ENCODE measurements around the gene RBM17.
"Not testable (repeated sequence)": the region's sequence is repeated elsewhere in the genome, so short reads cannot be mapped to it uniquely, and the experiment has no call there.

RBM17 gene

DNA sequence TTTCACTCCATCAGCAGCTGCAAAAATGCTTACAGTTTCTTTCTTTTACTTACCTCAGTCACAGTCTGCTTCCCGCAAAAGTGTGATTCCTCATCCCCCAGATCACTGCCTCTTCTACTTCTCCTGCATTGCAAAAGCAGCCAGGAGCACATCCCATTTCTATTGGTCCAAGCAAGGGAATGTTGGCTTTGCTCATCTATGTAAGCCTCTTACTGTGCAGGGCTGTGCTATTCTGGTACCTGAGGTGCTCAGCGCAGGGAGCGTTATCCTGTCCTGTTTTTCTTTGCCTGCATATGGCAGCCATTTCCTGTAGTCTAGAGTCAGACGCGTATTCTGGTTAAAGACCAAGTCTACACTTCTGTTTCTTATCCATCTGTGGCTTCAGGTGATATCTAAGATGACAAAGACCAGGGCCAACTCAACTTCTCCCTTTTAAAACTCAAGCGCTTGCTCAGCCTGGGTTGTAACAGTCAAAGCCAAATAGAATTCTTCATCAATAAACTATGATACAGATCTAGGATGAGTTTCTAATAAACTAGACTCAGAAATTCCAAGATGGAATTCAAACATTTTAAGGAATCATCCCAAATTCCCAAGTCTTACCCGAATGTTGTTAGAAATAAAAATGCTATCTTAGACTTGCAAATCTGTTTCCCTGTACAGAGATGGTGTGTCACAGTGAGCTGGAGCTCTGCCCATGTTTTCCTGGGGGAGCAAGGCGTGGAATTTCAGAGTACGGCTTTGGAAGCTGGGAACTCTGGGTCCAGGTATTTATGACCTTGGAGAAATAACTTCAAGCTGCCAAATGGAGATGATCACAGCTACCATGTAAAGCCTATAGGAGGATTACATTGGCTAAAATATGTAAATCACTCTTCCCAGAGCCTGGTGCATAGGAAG is 6.1 kb upstream of the RBM17 start:
- no peak for DNase-seq

DNA sequence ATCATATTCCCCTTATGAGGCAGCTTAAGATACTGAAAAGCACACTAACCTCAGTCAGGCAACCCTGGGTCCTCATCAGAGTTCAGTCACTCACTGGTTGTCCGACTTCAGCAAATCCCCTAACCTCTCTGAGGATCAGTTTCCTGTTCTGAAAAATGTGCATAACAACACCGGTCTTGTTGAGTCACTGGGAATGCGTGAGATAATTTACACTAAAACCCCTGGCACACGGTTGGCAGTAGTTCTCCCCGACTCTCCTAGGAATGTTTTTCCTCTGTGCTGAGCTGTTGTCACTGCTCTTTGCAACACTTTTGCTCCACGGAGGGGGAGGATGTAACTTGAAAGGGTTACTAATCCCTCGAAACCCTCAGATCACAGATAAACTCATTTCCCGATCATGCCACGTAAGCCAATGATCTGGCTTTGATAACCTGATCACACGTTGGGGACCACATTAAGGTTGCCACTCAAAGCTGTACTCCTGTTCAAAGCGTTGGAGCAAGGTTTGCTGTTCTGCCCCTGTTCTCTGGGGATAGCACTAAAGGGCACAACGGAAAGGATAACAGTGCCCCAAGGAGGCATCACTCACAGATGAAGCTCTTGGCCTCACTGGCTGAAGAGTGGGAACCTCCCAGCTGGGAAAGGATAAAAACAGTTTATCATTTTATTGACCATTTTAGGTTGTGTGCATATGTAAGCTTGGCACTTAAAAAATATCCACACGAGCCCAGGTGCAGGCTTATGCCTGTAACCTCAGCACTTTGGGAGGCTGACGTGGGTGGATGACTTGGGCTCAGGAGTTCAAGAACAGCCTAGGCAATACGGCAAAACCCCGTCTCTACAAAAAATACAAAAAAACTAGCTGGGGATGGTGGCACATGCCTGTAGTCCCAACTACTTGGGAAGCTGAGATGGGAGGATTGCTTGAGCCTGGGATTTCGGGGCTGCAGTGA is 5.0 kb upstream of the RBM17 start:
- peak; percentile 68 for DNase-seq

DNA sequence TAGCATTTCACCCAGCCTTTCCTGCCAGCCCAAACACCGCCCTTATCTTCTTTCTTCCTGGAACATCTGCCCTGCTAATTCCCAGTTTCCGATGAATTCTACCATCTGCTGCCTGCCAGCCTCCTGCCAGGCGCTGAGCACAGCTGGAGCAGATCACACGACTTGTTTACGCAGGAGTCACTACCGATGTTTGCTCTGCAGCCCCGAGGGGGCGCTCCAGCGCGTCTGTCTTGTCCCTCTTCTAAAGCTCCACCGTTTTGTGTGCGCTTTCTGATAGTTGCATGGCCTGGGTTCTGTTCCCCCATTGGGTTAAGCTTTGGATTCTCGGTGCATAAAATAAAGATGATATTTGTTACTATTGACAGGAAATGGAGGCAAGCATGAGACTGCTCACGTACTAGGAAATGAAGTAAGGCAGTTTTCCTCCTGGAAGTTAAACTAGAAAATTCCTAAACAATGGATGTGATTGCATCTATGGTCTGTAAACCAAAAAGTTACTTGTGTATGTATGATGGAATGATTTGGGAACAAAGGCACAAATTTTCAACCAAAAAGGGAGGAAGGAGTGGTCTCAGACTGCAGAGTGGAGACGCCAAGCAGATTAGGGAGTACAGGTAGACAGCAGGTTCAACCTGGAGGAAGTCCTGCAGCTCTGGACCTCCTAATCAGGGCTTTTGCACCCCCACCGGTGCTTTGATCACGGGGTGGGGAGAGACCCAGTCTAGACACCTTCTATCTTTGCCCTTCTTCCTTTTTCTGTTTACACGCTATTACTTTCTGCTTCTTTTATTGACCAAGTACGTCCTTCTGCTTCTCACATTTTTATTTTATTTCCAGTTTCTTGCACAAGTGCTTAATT is 2.2 kb upstream of the RBM17 start:
- DNase-seq = peak; percentile 88

DNA sequence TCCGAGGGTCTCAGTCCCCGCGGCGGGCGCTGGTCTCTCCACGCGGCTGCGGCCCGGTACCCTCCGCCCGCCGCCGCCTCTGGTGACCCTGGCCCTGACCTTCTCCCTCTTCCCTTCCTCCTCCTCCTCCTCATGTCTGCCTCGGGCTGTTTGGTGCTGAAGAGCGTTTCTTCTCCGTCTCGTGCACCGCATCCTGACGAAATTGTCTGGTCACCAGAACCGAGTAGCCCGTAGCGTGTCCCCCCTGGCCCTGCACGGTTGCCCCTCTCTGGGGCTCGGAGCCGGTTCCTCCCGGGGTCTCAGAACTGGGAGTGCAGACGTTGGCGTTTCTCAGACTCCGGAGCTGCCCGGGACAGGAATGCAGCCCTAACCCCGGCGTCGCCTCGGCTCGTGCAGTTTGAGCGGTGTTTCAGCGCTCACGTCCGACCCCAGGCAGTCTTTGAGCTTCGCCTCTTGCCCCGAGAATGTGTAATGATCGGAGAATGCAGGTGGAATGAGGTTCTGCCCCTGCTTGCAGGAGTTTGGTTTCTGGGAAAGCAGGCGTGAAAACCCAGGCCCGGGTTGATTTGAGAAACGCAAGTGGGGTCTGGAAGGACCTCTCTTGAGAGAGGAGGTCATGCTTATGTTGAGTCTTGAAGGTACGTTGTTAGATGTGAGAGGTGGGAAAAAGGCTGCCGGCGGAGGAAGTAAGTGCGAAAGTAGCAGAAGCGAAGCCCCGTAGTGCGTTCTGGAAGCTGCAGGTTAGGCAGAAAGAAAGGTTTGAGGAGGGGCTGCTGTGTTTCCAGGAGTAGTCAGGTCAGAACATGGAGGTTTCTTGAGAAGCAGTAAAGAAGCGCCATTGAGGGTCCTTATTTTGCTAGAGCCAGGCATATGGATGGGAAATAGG is 743 bp downstream of the RBM17 start:
- DNase-seq = no peak

DNA sequence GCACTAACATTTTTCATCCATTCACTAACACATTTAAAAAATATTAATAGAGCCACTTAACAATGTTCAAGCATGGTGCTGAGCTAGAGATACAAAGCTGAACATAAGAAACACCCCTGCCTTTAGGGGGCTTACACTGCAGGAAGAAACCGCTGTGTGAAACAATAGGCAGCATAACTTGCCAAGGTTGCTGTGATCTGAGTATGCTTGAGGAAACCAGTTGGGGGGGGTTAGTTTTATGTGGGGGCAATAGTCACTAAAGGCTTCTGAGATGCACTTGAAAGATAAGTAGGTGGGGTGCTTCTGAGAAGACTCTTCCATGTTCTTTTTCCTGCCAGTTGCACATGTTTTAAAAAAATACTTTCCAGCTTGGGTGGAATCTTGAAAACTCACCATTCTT is 2.8 kb downstream of the RBM17 start:
- no peak for DNase-seq

DNA sequence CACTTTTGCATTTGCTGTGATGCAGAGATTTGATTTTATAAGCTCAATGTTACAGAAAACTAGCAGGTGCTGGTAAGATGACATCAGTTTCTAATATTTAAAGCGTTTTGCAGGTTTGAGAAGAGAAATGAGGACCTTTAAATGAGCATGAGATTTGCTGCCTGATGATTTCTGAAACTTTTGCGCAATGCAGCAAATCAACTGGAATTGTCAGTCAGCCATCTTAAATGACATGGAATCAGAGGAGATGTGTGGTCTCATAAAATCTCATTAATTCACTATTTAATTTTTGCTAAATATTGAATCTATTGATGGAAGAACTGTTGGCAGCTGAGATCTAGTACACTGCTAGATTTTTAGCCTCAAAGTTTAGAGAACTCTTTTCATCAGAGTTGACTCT is 3.9 kb downstream of the RBM17 start:
- no peak for DNase-seq

DNA sequence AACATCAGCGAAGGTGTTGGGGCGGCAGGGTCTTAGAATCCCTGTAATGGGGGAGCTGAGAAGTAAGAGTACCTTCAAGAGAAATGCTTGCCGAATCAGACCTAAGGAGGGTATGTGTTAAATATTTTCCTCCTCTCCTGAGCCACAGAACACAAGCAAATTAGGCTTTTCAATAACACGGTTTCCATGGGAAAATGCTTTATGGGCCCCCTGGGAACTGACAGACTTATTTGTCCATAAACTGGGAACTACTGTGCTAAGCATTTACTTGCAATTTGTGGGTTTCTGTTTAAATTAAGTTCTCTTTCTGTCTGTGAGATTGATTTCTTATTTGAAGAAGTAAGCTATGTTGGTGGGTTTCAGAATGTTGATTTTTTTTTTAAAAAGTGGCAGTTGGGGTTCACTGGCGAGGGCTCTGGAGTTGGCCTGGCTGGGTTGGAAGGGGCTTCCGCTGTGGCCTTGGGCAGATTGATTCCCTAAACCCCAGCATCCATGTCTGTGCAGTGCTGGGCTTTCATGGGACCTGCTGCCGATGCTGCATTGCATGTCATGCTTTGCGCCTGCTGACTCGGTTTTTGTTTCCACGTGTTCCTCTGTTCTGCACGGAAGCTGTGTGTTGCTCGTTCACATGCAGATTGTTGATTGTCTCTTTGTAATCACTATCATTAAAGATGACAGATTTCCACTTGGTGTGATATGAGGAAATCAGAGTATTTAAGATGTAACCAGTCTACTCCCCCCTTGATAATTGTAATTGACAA is 7.2 kb downstream of the RBM17 start:
- no peak for DNase-seq

DNA sequence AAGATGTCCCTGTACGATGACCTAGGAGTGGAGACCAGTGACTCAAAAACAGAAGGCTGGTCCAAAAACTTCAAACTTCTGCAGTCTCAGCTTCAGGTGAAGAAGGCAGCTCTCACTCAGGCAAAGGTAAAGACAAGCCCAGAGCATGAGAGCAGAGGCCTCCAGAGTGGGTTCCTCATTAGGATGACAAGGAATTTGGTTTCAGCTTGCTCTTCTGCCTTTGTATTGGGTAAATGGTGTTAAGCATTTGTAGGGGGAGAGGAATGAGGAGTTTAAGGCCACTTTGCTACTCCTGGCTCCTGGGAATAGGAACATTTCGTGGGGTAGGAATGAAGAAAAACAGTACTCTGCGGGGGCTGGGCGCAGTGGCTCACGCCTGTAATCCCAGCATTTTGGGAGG is 8.2 kb downstream of the RBM17 start:
- no peak for DNase-seq

DNA sequence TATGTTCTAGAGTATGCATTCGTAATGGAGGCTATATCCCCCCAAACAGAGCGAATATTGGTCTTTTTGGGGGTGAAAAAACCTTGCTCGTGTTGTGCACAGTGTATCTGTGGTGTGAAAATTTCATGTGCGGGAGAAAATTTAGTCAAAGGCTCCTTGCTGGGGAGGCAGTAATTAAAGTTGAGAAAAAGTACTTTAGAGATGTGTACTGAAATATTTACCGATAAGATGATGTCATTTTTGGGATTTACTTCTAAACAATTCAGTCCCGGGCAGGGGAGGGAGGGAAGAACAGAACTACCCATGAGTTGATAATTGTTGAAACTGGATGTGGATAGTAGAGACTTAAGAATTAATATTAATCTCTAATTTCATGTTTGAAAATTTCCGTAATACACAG is 9.3 kb downstream of the RBM17 start:
- DNase-seq = no peak

DNA sequence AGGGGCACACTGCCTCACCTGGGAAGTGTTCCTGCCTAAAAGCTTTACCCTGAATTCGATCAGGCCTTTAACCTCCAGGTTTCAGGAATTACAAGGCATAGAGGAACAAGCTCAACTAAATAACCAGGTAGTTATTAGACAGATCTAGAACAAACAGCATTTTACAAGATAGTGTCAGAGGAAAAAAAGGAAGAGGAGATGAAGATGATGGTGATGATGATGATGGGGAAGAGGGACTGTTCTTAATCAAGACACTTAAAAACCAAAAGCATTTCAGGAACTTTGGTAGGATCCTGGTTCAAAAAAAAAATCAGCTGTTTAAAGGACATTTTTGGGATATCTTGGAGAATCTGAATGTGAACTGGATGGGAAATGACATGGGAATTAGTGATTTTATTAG is 11.5 kb downstream of the RBM17 start:
- no peak for DNase-seq

DNA sequence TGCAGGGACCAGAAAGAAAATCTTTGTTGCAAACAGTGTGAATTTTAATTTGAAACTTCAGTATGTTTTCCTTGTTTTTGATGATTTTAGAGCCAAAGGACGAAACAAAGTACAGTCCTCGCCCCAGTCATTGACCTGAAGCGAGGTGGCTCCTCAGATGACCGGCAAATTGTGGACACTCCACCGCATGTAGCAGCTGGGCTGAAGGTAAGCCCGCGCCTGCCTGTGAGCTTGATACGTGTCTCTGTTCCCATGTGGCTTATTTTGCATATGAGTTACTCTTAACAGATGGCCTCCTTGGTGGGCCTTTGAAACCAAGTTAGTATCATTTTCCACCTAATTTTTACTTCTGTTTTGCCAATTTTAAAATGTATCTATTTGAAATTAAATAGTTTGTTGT is 12.3 kb downstream of the RBM17 start:
- DNase-seq = no peak

DNA sequence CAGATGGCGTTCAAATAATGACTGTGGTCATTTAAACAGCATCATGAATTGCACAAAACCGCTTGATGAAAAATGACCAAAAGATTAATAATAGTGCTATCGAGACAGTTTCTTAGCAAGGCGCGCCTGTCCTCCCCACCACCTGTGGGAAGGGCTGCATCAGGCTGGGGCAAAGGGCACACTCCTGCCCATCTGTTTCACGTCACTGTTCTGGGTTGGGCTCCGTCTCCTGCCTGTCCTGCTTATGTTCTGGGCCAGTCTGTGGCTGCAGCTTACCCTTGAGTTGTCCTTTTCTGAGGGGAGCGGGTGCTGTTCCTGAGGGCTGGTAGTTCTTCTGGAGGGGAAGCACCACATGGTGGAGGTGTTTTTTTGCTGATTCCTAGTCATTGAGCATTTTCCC is 13.3 kb downstream of the RBM17 start:
- no peak for DNase-seq

DNA sequence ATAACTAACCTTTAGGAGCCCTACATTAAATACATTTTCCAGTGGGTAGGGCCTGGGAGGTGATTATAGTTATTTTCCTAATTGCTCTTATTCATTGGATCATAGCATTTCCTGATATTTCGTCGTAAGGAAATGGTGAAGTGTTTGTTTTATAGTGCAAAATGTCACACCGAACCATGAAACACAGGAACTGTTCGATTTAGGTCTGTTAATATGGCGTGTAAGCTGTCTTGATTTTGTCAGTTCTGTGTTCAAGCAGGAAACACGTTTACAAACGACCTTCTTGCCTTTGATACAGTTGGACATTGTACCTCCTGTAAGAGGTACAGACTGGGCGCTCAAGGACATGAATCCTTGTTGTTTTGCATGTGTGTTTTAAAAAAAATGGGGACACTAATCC is 14.8 kb downstream of the RBM17 start:
- DNase-seq = no peak

DNA sequence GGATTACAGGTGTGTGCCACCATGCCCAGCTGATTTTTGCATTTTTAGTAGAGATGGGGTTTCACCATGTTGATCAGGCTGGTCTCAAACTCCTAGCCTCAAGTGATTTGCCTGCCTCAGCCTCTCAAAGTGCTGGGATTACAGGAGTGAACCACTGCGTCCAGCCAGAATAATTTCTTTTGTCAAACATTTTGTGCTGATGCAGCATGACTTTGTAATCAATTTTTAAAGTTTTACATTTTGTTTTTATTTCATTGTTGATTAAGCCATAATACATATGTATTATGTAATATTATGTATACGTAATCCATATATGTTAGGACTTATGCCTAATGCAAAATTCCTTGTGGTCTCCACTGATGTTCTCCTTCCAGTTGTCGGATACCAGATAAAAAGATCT is 18.8 kb downstream of the RBM17 start:
- DNase-seq = not testable (repeated sequence)

DNA sequence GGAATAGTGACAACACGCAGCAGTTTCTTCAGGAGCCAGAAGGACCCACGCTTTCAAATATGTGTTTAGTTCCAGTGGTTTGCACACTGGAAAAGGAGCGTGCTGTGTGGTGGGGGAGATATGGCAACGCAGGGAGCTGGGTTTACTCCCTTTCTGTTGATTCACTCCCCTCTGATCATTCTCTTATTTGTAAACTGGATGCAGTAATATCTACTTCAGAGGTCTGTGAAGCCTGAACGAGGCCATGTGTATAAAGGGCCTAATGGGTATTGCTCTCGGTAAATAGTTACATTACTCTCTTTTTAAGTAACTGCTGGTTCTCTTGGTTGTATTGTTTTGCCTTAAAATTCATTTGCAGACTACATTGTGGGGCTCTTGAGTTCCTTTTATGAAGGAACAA is 19.2 kb downstream of the RBM17 start:
- DNase-seq = no peak

DNA sequence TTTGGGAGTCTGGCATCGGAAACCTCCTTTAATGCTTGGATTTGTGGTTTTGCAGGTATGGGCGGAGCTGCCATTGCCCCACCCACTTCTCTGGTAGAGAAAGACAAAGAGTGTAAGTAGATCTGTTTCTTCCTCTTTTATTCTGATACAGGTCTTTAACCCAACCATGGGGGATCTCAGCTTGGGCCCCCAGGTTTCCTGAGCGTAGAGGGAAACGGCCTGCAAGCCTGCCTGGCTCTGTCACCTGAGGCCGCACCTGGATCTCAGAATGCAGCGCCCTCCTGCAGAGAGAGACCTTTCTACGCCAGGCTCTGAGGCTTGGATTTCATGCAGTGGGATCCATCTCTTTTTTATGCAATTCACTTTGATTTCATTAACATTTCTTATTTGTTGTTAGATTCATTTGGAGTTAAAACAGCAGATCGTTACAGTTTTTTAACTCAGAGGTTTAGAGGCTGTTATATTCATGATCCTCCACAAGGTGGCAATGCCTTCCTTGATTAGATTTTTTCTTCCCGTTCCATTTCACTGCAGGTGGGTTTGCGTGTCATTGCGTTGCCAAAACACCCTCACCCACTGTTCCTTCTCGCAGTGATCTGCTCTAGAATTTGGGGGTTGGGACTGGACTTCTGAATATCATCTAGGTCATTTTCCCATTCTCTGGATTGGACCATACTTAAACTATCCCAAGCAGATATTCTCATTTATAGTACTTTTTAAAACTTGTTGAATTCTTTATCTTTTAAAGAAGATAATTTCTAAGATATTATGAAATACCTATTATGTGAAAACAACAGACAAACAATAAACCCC is 20.0 kb downstream of the RBM17 start:
- DNase-seq = peak; percentile 70

DNA sequence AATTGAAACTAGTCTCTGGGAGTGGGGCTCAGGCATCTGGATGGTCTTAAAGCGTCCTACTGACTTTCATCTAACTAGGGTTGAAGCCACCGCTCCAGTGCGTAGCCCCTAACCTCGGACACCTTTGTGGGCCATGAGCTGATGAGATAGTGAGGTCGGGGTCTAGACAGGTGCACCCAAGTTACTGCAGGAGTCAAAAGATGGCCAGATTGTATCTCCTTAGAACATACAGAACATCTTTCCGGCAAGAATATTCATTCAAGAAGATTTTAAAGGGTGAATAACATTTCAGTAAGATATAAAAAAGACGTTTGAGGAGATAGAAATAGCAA is 20.6 kb downstream of the RBM17 start:
- no peak for DNase-seq

DNA sequence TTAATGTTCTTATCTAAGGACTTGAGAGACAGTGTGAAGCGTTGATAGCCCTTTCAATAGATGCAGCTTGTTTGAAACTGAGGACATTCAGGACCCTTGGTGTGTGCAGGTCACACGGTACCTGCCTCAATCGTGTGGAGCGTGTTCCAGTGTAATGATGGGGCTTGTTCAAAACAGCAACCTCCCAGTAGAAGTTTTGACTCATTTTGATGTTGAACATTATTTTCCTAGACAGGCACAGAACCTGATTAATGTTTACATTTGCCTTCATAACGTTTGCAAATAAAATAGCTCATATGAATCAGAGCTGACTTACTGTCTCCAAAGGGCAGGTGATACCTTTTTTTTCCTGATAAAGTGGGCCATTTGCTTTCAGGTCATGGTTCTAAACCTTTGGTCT is 21.3 kb downstream of the RBM17 start:
- DNase-seq = no peak

DNA sequence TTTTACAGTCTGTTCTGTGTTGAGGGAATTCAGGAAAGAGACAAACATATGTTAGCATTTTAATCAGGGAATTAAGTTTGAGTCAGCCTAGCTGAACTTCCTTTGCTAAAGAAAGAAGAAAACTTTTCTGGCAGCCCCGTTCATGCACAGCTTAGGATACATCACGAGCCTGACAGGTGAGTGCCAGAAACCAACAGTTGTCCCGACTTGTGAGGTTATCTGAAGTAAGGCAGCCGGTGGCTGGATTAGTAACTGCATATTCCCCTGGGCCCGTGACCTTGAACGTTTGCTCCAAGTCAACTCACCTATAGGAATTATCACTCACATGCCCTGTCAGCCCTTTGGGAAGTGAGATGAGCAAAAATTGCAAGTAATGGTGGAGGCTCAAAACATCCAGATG is 24.1 kb downstream of the RBM17 start:
- no peak for DNase-seq

DNA sequence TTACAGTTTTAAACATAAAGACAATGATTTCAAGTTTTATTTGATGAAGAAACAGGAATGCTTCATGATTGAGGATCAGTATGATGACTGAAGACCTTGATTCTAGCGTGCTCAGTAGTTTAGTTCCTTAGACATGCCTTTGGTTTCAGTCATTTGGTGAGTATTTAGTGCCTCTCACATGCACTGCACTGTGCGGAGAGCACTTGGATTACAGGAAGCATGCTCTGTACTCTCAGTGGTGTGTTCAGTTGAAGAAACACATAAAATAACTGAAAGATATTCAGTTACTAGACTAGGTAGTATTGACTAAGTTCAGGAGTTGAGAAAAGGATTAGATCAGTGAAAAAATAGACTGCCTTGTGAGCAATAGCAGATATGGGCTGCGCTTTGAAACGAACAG is 25.5 kb downstream of the RBM17 start:
- no peak for DNase-seq
